HG02870 (cell line): ENCODE measurements around the gene MLEC.

ENCODE experiments used
- ATAC-seq: cut with Tn5 transposase; IDR thresholded peaks from one replicate; pipeline ENCODE4 v1.9.1; 2021; ENCODE audit warnings: mild to moderate bottlenecking, moderate library complexity; ENCODE audit not compliant: unreplicated experiment

The MLEC gene

DNA sequence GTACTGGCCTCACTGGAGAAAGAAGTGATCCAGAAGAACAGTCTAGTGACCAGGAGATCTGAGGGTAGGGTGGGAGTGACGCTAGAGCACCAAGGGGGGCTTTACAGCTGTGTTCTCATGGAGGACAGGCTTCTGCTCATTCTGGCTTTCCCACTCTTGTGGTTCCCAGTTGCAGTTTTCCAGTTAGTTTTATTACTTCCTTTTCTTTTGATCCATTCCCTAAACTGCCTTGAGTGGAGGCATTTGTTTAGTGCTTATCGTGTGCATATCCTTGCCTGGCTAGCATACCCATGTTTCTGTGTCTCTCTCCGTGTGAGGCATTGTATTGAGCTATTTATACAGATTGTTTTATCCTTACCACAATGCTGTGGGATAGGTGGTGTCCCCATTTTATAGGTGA is 4.0 kb downstream of the MLEC start:
- ATAC-seq: no peak

- ATAC-seq: no peak
These were observed 5.6 kb downstream of the MLEC start for GRCh38 chr12:120692524-120693033.

DNA sequence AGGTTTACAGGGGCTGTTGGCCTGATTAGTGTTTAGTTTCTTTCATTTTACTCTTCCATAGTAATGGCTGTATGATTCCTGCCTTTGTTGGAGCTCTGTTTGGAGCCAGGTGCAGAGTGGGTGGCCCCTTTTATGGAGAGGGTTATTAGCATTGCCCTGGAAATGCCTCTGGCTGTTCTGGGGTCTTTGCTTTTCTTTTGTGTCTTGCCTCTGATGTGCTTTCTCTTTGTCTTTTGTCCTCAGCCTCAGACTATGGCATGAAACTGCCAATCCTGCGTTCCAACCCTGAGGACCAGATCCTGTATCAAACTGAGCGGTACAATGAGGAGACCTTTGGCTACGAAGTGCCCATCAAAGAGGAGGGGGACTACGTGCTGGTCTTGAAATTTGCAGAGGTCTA is 6.9 kb downstream of the MLEC start:
- ATAC-seq: no peak

DNA sequence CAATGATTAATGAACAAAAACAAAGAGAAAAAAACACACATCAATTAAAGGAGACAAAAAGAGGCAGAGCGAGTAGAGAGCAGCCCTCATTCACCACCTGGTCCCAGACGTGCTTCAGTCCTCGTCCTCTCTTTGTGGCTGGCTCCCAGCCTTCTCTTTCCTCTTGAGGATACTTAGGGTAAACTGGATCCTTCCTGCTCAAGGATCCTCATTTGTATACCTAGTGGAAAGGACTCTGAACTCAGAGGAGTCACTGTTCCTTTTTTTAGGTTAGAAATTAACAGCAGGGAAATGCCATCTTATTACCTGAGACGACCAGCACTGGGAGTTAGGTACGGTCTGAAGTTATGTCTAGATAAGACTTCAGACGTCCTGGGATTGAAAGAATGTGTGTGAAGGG is 9.7 kb downstream of the MLEC start:
- no peak for ATAC-seq

GRCh38 chr12:120697344-120697743 is 10.4 kb downstream of the MLEC start:
- no peak for ATAC-seq

GRCh38 chr12:120698665-120699064 is 11.7 kb downstream of the MLEC start:
- ATAC-seq: no peak

- ATAC-seq: no peak
These were observed 12.6 kb downstream of the MLEC start for GRCh38 chr12:120699553-120699952.

- ATAC-seq: no peak
These were observed 13.9 kb downstream of the MLEC start for GRCh38 chr12:120700886-120701285.

DNA sequence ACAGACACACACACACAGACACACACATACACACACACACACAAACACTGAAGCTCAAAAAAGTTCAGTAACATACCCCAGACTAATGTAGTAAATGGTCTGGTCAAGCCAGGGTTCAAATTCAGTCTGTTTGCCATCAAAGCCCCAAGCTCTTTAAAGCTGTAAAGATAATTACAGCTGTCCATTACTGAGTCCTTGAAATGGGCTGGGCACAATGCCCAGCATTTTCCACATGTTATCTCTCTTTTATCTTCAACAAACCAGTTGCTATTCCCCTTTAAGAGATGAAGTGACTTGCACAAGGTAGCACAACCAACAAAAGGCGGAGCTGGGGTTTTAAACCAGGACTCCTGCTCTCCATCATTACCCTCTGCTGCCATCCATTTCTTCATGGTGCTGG is 15.7 kb downstream of the MLEC start:
- ATAC-seq: no peak

- ATAC-seq: no peak
These were observed 16.5 kb downstream of the MLEC start for GRCh38 chr12:120703311-120703942.

DNA sequence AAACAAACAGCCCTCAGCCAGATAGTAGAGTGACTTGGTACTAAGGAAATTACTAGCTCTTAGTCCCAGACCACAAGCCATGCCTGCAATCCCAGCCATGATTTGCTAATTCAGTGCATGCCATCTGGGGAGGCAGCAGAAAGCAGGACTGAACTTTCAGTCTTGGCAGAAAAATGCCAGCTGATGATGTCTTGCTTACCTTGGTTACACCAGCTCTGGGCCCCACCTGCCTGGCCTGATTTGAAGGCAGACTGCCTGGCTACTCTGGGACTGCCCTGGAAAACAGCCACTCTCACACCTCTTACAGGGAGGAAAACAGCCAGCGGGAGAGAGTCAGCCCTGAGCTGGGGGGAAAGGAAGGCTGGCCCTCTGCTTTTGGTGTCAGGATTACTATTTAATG is 18.7 kb downstream of the MLEC start:
- no peak for ATAC-seq

DNA sequence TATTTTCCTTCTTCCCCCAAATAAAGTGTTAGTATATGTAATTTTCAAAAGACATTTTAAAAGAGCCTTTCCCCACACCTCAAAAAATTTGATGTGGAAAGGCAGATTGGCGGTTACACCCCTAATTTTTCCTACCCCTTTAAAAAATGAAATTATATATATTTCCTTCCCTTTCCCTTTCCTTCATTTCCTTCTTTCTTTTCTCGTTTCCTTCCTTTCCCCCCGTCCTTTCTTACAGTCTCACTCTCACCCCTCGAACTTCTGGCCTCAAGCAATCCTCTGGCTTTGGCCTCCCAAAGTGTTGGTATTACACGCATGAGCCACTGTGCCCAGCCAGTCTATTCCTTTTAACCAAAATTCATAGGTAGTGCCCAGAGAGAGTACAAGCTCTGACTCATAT is 19.1 kb downstream of the MLEC start:
- no peak for ATAC-seq

DNA sequence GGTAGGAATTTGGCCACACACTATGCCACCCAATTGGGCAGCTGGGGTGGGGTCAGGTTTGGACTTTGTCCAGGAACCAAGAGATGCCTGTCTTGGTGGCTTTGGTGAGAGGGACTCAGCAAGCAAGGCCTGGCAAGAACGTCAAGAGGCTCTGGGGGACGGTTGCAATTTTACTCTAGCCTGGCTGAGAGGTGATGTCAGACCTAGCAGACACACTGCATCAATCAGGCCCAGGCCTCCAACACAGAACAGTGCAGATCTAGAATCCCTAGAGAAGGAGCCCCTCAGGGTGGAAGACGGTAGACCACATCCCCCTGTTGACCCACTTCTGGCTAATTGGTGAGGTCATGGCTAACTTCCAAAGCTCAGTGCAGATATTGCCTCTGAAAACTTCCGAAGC is 21.7 kb downstream of the MLEC start:
- ATAC-seq: no peak

- ATAC-seq: peak; percentile 66
These were observed 23.3 kb downstream of the MLEC start, which contains the start of gene UNC119B for GRCh38 chr12:120710031-120710804. Gene UNC119B, plus strand, starts transcription at chr12:120710458. Its CDS starts 17 bp downstream, at chr12:120710475.

DNA sequence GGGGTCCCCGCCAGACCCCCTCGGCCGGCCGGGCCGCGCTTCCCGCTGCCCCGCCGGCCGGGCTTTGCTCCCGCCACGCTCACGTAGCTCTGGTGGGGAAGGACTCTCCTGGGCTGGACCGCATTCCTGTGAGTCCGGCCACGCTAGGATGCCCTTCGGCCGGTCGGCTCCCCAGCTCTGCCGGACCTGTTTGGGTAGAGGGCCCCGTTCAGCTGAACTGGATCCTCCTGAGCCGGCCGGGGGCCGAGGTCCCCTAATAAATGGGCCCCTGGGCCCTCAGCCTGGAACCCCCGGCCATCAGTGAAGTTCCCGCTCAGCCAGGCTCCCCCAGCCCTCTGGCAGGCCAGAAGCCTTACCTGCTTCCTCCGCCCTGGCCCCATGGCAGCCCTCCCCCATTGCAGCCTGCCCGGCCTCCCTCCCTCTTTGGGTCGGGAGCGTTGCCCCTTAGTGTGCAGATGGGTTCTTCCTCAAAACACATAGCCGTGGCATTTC is 23.9 kb downstream of the MLEC start:
- peak; percentile 14 for ATAC-seq

DNA sequence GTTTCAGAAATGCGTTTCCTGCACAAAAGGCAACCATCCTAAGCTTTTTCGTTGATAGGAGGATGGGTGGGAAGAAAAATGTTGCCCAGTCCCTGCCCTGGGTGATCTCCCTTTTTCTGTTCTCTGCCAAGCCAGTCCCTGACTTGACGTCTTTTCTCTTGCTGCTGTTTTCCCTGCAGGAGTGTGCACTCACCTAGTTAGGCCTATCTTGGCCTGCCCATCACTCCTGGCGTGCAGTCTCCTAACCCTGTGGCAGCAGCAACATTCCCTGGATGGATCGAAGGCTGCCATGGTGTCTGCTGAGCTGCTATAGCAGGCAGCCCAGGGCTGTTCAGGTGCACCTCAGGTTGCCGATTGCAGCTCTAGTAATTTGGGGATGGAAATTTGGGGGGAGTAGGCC is 24.5 kb downstream of the MLEC start:
- no peak for ATAC-seq

DNA sequence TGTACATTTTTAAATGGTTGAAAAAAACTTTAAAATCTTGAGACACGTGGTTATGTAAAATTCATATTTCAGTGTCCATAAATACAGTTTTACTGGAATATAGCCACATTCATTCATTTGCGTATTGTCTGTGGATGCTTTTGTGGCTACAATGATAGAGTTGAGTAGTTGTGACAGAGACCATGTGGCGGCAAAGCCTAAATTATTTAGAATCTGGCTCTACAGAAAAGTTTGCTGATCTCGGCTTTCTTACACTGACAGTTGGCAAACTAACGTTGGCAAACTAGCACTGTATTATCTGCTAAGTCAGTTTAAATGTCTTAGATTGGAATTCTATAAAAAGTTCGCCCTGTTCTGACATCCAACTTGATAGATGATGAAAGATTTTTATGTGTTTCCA is 25.7 kb downstream of the MLEC start:
- no peak for ATAC-seq

- ATAC-seq: no peak
These were observed 27.0 kb downstream of the MLEC start for GRCh38 chr12:120713861-120714482.

- ATAC-seq: no peak
These were observed 31.1 kb downstream of the MLEC start for GRCh38 chr12:120718055-120718454.

DNA sequence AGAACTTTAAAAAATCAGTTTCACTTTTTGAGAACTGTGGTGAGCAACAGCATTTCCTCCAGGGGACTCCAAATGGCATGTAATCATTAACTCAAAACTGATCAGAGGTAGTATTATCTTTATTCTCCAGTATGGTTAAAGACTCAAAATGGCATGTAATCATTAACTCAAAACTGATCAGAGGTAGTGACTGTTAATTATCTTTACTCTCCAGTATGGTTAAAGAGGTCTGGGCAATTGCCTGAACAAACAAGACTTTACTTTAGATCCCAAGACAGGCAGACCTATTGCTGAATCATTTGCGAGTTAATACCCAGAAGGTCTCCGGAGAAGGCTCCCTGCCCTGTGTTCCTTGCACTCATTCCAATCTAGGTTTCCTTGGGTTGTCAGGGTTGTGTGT is 32.1 kb downstream of the MLEC start:
- no peak for ATAC-seq

DNA sequence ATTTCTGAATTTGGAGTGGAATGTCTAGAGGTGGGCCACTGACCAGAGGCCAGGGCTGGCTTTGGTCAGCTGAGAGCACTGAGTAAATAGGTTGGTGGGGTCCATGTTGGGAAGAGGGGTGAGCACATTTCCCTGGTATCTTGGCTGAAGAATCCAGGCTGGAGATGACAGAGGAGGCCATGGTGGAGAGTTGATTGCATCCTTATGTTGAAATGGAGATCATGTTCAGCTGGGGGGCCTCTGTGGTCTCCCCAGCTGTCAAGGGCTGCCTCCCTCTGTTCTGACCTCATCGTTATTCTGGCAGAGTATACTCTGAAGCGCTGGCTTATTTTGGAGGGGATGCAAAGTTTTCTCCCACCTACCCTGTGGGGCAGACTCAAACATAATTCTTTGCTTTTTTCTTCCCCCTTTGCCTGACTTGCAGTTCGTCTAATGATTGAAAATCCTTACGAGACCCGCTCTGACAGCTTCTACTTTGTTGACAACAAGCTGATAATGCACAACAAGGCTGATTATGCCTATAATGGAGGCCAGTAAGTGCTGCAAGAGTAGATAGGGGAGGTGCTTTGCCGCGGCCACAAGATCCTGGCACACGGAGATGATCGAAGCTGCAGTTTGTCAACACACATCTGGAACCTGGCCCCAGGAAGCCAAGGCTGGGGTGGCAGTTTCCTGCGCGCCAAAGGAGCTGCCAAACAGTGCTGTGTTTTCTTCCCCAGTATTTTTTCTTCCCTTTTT is 32.7 kb downstream of the MLEC start:
- no peak for ATAC-seq
